ENCODE results near the gene WDR19. TPM values are rescaled to one million over a fixed set of nuclear protein-coding genes. Genes with fewer than 3 reads are reported as not detected.

Gene WDR19
- total RNA-seq, 1 experiment from 2014 or later = 23.3 TPM

- no peaks in the 10 kb centered on the region for H3K79me2 ChIP-seq (ENCODE audit: insufficient read depth, low read length)
- no peak overlapping the region for H2AK5ac ChIP-seq (ENCODE audit: insufficient read length, low read length)
- H3K4me1 ChIP-seq (ENCODE audit: insufficient read depth, low read length) = no peaks in the 10 kb centered on the region
- H2BK15ac ChIP-seq (ENCODE audit: low read depth, low read length) = no peak overlapping the region
- no peak overlapping the region for H2AFZ ChIP-seq (ENCODE audit: low read length)
- H4K5ac ChIP-seq (ENCODE audit: insufficient read length, low read depth, low read length) = no peak overlapping the region
- H3K27ac ChIP-seq (ENCODE audit: insufficient read length, low read depth, low read length) = no peak overlapping the region
- H3K14ac ChIP-seq (ENCODE audit: insufficient read depth, low read length) = no peak overlapping the region
- no peak overlapping the region for H2BK20ac ChIP-seq (ENCODE audit: low read depth, low read length, poor library complexity, severe bottlenecking)
- H3K23me2 ChIP-seq (ENCODE audit: insufficient read length, low read depth, low read length, poor library complexity, severe bottlenecking) = no peaks in the 10 kb centered on the region
- H3K4me2 ChIP-seq (ENCODE audit: insufficient read depth, insufficient read length, low read length) = no peak overlapping the region
- no peaks in the 10 kb centered on the region for H3K79me1 ChIP-seq (ENCODE audit: insufficient read depth, low read depth, low read length, poor library complexity, severe bottlenecking)
- H3K9ac ChIP-seq (ENCODE audit: extremely low read depth, insufficient read length, low read length) = no peak overlapping the region
- no peaks in the 10 kb centered on the region for H3K9me3 Mint-ChIP-seq
- H3T11ph ChIP-seq (ENCODE audit: low read length) = no peak overlapping the region
- no peak overlapping the region for H2BK120ac ChIP-seq (ENCODE audit: low read depth, low read length, poor library complexity, severe bottlenecking)
- no peak overlapping the region for H4K8ac ChIP-seq (replicated peaks; ENCODE audit: insufficient read length, low read depth, low read length)
- H3K9me3 ChIP-seq (ENCODE audit: control insufficient read depth, low read depth, low read length) = no peaks in the 10 kb centered on the region
- H3K27me3 ChIP-seq (ENCODE audit: insufficient read depth, low read length) = no peaks in the 10 kb centered on the region
- no CpG with 5 or more reads among the region's 4 CpGs for WGBS (ENCODE audit: extremely low coverage, insufficient read length, low lambda C conversion rate)
- H2BK5ac ChIP-seq (ENCODE audit: insufficient read length, low read length) = no peak overlapping the region
- DNase-seq = no peak
- no peaks in the 10 kb centered on the region for H4K20me1 ChIP-seq (ENCODE audit: control insufficient read depth, insufficient read depth, insufficient read length)
- no peak overlapping the region for H3K4me3 Mint-ChIP-seq
- no peak overlapping the region for H3K27ac Mint-ChIP-seq
- TF ChIP-seq CTCF (conservative IDR thresholded peaks at IDR 0.05) = no peak
- H3K4me1 Mint-ChIP-seq = no peaks in the 10 kb centered on the region
- no peak overlapping the region for H3K56ac ChIP-seq (ENCODE audit: insufficient read length, low read depth, low read length)
- no peak overlapping the region for H3K4ac ChIP-seq (ENCODE audit: low read depth, low read length)
- no peak overlapping the region for H2BK12ac ChIP-seq (ENCODE audit: insufficient read length, low read depth, low read length)
- H3K18ac ChIP-seq (ENCODE audit: insufficient read length, low read depth, low read length) = no peak overlapping the region
- no peak overlapping the region for H3K23ac ChIP-seq (ENCODE audit: insufficient read length, low read depth, low read length)
- no peak overlapping the region for H4K91ac ChIP-seq (ENCODE audit: insufficient read length, low read depth, low read length)
- H3K36me3 Mint-ChIP-seq (ENCODE audit: insufficient read depth in 1 of 3, low read depth in 3 of 3) = no peaks in the 10 kb centered on the region
- no peaks in the 10 kb centered on the region; the same call in 1 of the 2 replicates for H3K27me3 Mint-ChIP-seq (ENCODE audit: low read depth)
Measured at GRCh38 chr4:39154009-39154408, 28.3 kb upstream of the WDR19 start.
